HG03521 (cell line): ENCODE results near the gene GIPC1.
"Not testable (repeated sequence)": the region's sequence is repeated elsewhere in the genome, so short reads cannot be mapped to it uniquely, and the experiment has no call there.

Experiments
- ATAC-seq: cut with Tn5 transposase; IDR thresholded peaks from one replicate; pipeline ENCODE4 v1.9.1; 2021; ENCODE audit warnings: mild to moderate bottlenecking, moderate library complexity; ENCODE audit not compliant: unreplicated experiment

GIPC1 gene, protein sequence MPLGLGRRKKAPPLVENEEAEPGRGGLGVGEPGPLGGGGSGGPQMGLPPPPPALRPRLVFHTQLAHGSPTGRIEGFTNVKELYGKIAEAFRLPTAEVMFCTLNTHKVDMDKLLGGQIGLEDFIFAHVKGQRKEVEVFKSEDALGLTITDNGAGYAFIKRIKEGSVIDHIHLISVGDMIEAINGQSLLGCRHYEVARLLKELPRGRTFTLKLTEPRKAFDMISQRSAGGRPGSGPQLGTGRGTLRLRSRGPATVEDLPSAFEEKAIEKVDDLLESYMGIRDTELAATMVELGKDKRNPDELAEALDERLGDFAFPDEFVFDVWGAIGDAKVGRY

GRCh38 chr19:14496029-14496833 is at the start of gene GIPC1:
Gene GIPC1, minus strand, starts transcription at chr19:14496127. Its CDS starts 13,151 bp downstream, at chr19:14482976.
- peak; percentile 73 for ATAC-seq

DNA sequence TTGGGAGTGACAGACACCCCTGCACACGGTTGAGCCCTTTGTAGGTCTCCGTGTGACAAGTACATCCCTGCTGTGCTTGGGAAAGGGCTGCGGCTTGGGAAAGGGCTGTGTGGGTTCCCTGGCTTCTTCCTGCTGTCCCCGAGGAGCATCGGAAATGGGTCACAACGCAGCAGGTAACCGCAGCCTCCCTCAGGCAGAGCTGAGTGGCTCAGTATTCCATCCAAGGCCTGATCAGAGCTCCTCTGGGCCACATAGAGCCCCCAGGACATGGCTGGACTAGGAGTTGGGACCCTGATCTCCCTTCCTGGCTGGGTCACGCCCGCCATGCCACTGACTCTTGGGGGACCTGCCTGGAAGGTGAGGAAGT is 49.8 kb upstream of the GIPC1 start:
- ATAC-seq: no peak

DNA sequence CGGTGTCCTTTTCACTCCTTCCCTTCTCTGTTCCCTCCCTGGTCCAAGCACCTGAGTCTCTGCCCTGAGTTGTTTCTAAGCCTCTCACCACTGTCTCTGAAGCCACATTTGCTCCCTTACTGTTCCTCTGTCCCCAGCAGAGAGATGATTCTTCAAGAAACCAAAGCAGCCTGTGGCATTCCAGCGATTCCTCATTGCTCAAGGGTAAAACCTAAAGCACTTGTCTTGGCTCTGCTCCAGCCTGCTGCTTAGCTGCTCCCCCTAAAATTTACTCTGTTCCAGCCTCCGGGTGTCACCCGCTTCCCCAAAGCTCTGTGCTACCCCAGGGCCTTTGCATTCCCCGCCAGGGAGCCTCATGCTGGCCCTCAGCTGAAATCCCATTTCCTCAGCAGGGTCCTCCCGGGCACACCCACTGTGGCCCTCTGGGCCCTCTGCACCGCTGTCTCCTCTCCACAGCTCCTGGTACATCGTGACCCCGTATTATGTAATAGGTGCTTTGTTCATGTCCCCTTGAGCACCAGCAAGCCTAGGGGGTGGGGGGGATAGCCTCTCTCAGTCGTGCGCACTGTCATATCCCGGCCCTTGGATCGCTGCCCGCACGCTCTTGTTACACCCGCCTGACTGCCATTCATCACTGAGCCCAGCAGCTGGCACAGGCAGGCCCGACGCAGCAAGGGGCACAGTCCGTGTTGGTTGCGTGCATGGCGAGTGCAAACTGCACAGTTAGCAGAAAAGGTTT is 49.2 kb upstream of the GIPC1 start:
- ATAC-seq: no peak

- no peak for ATAC-seq
Observed at GRCh38 chr19:14544047-14544446, 48.1 kb upstream of the GIPC1 start.

GRCh38 chr19:14542711-14543328 is 46.9 kb upstream of the GIPC1 start:
- ATAC-seq: no peak

DNA sequence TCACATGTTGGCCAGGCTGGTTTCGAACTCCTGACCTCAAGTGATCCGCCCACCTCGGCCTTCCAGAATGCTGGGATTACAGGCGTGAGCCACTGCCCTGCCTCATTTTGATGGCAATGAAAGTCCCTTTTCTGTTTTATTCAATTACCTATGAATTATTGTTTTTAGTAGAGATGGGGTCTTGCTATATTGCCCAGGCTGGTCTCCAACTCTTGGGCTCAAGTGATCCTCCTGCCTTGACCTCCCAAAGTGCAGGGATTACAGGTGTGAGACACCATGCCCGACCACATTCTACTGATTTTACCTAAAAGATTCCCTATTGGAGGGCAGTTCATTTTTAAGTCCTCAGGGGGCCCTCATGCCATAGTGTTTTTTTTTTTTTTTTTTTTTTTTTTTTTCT is 46.1 kb upstream of the GIPC1 start:
- ATAC-seq: not testable (repeated sequence)

- no peak for ATAC-seq
Observed at GRCh38 chr19:14540741-14541525, 45.0 kb upstream of the GIPC1 start.

DNA sequence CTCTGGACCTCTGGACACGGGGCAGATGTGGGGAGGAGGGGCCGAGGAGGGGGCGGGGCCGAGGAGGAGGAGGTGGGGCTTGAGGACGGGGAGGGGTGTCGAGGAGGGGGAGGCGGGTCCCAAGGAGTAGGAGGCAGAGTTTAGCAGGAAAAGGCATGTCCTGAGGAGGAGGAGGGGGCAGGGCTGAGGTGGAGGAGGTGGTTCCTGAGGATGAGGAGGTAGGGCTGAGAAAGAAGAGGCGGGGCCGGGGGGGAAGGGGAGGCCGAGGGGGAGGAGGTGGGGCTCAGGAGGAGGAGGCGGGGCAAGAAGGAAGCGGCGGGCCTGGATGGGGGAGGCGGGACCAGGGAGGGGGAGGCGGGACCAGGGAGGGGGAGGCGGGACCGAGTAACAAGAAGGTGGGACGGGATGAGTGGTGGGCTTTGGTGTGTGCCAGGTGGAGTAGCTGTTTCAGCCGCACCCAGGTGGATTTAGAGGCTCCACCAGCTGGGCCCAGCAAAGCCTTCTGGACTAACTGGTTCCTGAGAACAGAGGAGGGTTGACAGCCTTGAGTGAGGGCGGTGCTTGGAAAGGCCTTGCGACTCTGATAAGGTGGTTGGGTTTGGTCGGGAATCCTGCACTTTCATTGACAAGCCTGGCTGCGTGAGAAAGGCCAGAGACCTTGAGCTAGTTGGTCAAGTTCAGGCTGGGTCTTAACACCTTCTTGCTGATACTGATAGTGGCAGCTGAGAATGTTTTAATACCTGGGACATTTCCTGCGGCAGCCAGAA is 41.2 kb upstream of the GIPC1 start:
- ATAC-seq: no peak

DNA sequence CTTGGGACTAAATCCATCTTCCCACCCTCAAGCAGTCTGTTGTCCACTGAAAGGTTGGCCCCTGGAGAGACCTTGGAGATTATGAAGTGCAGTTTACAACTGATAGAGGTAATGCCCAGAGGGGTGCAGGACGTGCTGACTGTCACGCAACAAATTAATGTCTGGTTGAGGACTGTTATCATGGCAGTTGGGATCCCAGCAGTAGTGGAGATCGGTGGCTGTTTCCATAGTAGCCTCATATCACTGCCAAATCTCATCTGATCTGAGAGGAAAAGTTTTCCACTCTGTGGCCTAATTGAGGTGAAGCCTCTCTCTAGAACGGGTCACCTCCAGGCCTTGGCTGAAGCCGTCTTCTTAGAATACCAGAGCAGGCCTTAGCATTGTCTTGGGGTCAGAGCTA is 37.5 kb upstream of the GIPC1 start:
- ATAC-seq: no peak

DNA sequence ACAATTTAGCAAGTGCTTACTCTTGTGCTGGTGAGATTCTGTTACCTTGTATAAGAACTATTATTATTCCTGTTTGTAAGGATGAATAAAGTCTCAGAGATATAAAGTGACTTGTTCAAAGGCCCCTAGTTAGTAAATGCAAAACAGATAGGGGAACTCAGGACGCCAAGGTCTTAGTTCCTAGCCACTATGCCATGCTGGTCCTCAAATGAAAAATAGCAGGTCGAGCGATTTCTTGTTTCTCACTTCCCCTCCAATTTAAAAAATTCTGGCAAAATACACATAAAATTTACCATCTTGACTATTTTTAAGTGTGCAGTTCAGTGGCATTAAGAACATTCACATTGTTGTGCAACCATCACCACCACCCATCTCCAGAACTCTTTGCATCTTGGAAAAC is 34.6 kb upstream of the GIPC1 start:
- no peak for ATAC-seq

DNA sequence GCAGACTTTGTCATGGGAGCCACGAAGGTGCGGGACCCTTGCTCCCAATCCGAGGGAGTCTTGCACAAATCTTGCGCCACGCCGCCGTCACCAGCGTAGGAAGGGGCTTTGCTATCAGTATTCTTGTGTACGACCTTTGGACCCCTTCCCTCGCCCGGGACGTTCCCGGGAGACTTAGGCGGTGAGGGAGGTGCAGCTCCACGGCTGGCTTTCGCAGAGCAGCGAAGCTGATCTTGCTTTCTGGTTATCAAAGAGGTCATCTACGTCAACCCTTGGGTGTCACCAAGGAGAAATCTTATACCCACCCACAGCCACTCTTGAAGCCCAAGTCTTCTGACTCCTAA is 34.0 kb upstream of the GIPC1 start:
- ATAC-seq: no peak

- ATAC-seq: peak; percentile 95
Observed at GRCh38 chr19:14529254-14530004, 33.5 kb upstream of the GIPC1 start, which contains the start of gene TECR. Gene TECR, plus strand, starts transcription at chr19:14529594. Its CDS starts 103 bp downstream, at chr19:14529697.

DNA sequence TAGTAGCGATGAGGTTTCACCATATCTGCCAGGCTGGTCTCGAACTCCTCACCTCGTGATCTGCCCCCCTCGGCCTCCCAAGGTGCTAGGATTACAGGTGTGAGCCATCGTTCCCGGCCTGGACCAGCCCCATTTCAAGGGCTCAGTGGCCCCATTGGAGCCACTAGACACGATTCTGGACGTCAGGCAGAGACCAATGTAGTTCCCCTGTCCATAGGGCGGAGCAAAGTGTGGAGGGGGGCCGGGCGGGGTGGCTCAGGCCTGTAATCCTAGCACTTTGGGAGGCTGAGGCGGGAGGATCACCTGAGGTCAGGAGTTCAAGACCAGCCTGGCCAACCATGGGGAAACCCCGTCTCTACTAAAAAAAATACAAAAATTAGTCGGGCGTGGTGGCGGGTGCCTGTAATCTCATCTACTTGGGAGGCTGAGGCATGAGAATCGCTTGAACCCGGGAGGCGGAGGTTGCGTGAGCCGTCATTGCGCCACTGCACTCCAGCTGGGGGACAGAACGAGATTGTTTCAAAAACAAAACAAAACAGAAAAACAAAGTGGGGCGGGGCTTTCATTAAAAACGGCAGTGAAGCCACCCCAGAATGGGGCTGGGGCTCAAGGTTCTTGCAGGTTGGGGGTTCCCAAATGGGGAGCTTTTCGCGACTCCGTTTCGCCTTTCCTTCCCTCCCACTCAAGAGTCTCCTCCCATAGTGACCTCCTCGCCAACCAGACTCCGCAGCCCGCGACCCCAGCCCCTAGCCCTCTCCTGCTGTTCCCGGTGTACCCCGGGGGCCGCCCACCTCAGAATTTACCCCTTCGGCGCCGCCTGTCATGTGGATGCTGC is 32.7 kb upstream of the GIPC1 start:
- no peak for ATAC-seq

DNA sequence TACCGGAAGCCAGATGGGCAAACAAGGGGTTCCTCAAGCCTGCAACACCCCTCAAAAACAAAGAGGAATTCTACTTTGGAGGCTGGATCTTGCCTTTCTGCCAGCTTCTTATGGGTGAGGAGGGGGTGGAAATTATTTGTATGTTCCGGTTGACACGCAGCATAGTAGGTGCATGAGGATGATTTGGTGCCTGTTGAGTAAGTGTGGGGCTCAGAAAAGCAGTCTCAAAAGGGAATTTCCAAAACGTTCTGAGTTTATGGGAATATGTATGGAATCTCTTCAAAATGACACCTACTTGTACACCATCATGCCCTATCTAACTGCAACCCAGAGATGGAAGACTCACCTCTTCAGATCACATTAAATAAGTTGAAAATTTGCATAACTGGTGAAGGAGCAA is 30.5 kb upstream of the GIPC1 start:
- ATAC-seq: no peak

DNA sequence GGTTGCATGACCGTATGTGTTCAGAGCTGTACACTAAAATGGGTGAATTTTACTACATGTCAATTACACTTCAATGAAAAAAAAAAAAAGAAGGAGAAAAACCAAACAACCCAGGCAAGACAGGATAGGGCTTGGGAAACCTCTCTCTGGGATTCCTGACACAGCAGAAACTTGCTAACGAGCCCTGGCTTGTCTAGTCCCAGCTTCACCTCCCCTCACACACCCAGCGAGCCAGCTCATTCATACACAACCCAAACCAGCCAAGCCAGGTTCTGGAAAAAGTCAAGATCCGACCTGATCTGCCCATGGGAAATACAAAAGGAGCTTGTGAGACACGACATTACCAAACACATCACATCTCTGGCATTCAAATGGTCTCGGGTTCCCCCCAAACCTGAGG is 29.8 kb upstream of the GIPC1 start:
- no peak for ATAC-seq

- ATAC-seq: no peak
Observed at GRCh38 chr19:14520543-14520942, 24.6 kb upstream of the GIPC1 start.

- ATAC-seq: no peak
Observed at GRCh38 chr19:14519860-14520407, 24.0 kb upstream of the GIPC1 start.
